Gastroesophageal sphincter (tissue), 3 donors: Measurements from ENCODE around the gene PSMD8.
A peak's percentile ranks its signal among the peaks of the same experiment; 100 is the strongest.

ENCODE experiments used
- CTCF ChIP-seq, 4 experiments: fragments of 200-600 bp in 2 of 4; fragments of 450-650 bp in 2 of 4; sonication (generic) in 1 of 4; IDR thresholded peaks; one replicate each; pipeline ENCODE4 v1.5.1; 2017 to 2019; ENCODE audit warnings: antibody characterized with exemption in 4 of 4, mild to moderate bottlenecking in 2 of 4, moderate library complexity in 2 of 4
- POLR2A ChIP-seq, 2 donors: fragments of 450-650 bp; IDR thresholded peaks; one replicate each; pipeline ENCODE4 v1.6.1; 2017; ENCODE audit warnings: antibody characterized with exemption in 2 of 2, mild to moderate bottlenecking in 2 of 2, moderate library complexity in 1 of 2

DNA sequence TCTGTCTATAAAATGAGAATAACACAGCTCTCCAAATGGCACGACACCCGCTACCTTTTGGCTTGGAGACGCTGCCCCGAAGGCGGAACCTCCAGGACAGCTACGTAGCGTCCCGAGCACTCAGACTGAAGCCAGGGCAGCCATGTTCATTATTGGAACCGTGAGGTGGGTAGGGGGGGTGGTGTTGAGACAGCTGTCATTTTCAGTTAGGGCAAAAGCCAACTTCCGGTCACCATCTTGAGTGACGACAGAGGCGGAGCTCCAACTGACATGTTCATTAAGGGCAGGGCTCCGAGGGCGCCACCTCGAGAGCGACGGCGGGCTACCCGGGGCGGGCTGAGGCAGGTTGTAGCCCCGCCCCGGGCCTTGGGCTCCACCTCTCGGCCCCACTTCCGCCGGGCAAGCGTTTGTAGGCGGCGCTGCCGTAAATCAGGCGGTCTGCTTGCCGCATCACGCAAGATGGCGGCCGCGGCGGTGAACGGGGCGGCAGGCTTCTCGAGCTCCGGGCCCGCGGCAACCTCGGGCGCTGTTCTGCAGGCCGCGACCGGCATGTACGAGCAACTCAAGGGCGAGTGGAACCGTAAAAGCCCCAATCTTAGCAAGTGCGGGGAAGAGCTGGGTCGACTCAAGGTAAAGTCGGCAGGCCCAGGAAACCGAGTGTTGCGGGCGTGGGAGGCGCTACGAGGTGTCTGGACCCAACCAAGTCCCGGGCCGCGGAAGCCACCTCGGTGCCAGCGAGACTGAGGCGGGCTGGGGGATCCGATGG is at the start of gene PSMD8:
- peak in 2 of 4 experiments; percentile 14 to 33 for TF ChIP-seq CTCF (IDR thresholded peaks at IDR 0.05)
- TF ChIP-seq POLR2A (IDR thresholded peaks at IDR 0.05): peak; percentile 92 to 95
